Esophagus squamous epithelium (tissue), 4 donors: ENCODE measurements around the gene ZNF750.

Experiments
- POLR2A ChIP-seq, 4 donors: fragments of 450-650 bp; IDR thresholded peaks; one replicate each; pipeline ENCODE4 v1.6.1; 2017; ENCODE audit warnings: antibody characterized with exemption in 4 of 4, mild to moderate bottlenecking in 4 of 4, moderate library complexity in 3 of 4
- TF ChIP-seq, protein P1 (sequence below), 6 experiments: fragments of 450-650 bp in 4 of 6; fragments of 200-600 bp in 2 of 6; sonication (generic) in 2 of 6; IDR thresholded peaks; one replicate each; pipeline ENCODE4 v1.5.1; 2016 to 2019; ENCODE audit warnings: antibody characterized with exemption in 6 of 6, mild to moderate bottlenecking in 4 of 6, moderate library complexity in 4 of 6

DNA sequence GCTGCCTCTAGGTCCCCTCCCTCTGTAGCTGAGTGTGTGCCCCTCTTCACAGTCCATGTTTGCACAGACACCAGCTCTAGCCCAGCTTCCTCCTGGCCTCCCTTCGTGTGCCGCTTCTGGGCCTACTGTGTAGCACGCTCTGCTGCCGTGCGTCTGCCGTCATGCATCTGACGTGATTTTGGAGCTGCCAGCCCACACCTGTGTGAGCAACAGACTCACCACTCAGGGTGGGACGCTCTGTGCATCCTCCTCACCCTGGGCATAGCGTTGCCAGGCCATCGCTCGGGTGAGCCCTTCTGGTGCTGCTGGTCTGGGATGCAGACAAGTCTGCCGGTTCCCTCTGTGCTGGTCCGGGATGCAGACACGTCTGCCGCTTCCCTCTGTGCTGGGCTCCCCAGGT, 39.4 kb upstream of the ZNF750 start:
- TF ChIP-seq, protein P1, sequence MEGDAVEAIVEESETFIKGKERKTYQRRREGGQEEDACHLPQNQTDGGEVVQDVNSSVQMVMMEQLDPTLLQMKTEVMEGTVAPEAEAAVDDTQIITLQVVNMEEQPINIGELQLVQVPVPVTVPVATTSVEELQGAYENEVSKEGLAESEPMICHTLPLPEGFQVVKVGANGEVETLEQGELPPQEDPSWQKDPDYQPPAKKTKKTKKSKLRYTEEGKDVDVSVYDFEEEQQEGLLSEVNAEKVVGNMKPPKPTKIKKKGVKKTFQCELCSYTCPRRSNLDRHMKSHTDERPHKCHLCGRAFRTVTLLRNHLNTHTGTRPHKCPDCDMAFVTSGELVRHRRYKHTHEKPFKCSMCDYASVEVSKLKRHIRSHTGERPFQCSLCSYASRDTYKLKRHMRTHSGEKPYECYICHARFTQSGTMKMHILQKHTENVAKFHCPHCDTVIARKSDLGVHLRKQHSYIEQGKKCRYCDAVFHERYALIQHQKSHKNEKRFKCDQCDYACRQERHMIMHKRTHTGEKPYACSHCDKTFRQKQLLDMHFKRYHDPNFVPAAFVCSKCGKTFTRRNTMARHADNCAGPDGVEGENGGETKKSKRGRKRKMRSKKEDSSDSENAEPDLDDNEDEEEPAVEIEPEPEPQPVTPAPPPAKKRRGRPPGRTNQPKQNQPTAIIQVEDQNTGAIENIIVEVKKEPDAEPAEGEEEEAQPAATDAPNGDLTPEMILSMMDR (IDR thresholded peaks at IDR 0.05): no peak
- no peak for TF ChIP-seq POLR2A (IDR thresholded peaks at IDR 0.05)
